Hematopoietic multipotent progenitor cell treated with erythropoietin and hydrocortisone succinate and interleukin-3 and kit ligand, for 8 days (in vitro differentiated cells): ENCODE data around the gene CPNE5.
"Not testable (repeated sequence)": the region's sequence is repeated elsewhere in the genome, so short reads cannot be mapped to it uniquely, and the experiment has no call there.

Source experiments
- DNase-seq: peaks from one replicate; pipeline ENCODE4 v3.0.0-alpha.2; 2015

CPNE5 gene

DNA sequence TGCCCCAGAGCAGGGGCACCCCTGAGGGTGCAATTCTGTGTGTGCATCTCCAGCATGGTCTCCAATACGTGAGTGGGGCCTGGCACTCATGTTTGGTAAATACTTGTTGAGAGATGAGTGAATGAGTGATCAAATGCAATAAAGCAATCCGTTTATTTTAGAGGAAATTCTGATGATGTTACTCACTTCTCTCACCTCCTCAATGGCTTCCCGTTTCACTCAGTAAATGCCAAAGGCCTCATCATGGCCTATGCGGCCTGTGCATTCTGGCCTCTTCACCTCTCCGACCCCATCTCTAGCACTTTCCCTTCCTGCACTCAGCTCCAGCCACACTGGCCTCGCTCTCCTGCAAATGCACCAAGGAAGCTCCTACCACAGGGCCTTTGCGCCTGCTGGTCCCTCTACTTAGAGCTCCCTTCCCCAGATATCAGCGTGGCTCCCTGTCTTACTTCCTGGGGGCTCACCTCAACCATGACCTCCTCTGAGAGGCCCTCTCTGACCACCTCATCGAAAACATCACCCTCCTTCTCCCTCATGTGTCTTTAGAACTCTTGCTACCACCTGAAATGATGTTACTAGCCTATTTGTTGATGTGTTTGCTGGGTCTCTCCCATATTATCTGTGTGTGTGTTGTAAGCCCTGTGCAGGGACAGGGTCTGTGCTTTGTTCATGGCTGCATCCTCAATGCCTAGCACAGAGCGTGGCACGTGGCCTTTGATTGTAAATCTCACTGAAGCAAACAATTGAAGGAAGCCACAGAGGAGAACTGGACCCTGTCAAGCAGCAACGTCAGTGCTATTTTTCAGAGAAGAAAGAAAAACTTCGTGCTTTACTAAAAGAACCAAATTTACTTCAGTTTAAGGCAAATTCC lies 99.1 kb downstream of the CPNE5 start:
- no peak for DNase-seq

DNA sequence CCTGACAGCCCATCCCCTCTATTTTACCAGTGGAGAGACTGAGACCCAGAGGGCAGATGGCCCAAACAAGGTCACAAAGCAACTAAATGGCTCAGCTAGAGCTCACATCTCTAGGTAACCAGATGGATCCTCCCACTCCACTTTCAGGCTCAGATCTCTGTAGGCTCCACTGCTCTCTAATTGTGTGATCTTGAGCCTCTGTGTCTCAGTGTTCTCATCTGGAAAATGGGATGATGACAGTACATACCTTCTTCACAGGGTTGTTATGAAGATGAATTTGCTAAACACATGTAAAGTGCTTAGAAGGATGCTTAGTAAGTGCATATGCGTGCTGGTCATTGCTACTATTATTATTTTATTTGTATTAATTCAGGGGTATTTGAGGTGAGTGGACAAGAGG lies 101.1 kb downstream of the CPNE5 start:
- DNase-seq, result no peak

DNA sequence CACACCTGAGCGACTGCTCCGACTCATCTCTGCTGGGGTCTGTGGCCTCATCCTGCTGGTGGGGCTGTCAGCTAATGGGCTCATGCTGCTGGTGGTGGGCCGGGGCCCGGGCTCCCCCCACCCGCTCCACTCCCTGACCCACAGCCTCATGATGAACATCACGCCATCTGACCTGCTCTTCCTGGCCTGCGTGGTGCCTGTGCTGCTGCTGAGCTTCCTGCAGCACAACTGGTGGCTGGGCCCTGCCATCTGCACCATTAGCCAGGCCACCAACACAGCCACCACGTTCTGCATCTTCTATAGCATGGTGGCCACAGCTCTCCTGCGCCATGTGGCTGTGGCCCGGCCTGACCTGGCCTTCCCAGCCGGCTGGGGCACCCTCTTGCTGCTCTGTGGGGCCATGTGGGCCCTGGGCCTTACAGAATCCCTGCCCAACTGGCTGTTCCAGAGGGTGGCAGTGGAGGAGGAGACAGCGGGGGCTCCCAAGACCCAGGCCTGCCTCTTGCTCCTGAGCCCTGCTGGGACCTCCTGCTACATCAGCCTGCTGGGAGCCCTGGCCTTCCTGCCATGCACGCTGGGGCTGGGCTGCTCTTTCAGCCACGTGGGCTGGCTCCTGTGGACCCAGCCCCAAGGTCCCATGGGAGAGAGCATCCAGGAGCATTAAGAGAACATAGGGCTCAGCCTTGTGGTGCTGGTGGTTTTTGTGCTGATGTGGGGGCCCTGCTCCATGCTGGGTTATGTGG lies 102.0 kb downstream of the CPNE5 start:
- no peak for DNase-seq

DNA sequence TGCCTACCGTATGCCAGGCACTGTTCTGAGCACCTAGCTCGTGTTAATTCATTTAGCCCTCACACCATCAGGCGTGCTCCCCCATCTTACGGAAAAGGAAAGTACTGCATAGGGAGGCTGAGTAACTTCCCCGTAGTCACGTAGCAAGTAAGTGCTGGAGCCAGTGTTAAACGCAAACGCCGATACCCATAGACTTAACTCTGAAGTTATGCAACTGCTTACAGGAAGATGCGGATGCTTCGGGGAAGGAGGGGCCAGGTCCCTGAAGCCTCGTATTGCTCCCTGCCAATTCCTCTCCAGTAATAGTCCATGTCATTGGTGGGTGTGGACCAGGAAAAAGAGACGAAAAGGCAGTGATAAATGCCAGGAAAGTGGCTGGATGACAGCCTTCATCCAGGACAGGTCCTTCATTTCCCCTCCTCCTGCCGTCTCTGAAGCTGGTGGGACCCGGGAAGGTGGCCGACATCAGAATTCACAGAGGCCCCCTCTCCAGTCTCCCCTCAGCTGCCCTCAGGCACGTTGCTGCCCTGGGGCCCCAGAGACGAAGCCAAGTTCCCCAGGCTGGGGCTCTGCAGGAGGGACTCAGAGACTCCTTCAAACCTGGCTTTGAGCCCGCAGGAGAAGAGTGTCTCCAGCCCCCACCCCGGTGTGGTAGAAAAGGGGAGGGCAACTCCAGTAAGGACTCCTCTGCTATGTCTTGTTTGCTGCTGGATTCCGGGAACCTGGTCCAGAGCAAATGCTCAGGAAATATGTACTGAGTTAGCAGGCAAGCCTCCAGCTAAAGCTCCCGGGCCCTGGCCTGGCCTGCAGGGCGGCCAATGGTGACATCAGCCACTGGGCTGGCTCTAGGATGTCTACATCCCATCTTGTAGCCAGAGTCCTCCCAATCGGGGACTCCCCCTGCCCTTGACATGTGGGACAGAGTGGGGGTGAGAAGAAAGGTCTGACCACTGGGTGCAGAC lies 103.9 kb downstream of the CPNE5 start:
- no peak for DNase-seq

DNA sequence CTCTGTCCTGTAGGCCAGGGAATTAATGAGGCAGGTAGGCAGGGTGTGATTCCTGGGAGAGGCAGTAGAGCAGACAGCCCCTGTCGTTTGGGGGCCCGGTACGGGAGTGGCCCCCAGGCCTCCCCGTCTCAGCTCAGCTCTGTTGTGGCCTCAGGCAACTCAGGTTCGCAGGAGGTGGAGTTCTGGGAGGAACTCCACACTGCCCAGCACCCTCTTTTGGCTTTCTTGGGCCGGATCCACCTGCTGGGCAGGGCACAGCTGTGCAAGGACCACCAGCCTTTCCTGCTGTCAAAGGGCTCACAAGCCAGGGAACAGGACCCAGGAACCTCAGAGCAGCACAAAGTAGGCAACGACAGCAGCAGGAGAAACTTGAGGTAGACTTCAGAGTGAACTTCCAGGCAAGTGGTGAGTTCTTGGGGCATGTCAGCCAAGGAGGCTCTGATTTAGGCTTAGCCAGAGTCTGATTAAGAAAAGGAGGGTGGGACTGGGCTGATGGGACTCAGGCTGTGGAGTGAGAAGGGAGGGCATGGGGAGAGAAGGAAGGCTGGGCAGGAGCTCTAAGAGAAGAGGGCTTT lies 104.7 kb downstream of the CPNE5 start:
- no peak for DNase-seq

DNA sequence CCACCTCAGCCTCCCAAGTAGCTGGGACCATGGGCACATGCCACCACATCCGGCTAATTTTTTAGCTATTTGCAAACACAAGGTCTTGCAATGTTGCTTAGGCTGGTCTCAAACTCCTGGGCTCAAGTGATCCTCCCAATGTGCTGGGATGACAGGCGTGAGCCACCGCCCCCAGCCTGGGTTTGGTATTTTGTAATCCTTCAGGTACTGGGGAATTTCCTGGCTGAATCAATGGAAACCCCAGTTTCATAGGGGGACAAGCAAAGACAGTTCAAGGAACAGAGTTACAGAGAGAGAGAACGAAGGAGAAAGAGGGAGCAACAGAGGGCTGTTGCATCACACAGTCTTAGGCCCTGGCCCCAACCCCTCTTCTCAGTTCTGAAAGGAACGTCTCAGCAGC lies 105.9 kb downstream of the CPNE5 start:
- DNase-seq, result no peak

DNA sequence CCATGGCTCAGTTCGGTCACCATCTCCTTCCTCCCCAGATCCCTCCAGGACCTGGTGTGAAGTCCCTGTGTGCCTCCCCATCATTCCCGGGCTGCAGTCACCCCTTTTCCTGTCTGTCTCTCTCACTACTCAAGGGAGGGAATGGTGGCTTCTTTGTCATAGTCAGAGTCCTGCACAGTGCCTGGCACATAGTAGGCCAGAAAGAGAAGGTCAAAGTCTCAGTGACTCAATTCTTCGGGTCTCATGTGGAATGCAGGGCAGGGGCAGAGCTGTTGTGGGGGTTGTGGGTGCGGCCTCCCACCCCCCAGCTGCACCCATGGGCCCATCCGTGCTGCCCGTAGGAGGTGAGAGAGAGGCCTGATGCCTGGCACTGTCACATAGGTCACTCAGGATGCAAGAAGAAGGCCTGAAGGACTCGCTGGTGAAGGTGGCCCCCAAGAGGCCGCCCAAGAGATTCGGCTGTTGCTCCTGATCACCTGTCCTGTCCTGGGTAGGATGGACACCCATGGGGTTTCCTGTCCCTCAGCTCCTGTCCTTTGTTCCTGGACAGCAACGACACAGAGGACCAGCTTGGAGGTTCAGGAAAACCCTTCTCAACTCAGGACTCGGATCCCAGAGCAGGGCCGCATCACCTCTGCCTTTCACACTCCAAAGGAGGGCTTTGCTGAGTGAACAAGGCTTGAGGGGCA lies 107.5 kb downstream of the CPNE5 start:
- DNase-seq, result no peak

DNA sequence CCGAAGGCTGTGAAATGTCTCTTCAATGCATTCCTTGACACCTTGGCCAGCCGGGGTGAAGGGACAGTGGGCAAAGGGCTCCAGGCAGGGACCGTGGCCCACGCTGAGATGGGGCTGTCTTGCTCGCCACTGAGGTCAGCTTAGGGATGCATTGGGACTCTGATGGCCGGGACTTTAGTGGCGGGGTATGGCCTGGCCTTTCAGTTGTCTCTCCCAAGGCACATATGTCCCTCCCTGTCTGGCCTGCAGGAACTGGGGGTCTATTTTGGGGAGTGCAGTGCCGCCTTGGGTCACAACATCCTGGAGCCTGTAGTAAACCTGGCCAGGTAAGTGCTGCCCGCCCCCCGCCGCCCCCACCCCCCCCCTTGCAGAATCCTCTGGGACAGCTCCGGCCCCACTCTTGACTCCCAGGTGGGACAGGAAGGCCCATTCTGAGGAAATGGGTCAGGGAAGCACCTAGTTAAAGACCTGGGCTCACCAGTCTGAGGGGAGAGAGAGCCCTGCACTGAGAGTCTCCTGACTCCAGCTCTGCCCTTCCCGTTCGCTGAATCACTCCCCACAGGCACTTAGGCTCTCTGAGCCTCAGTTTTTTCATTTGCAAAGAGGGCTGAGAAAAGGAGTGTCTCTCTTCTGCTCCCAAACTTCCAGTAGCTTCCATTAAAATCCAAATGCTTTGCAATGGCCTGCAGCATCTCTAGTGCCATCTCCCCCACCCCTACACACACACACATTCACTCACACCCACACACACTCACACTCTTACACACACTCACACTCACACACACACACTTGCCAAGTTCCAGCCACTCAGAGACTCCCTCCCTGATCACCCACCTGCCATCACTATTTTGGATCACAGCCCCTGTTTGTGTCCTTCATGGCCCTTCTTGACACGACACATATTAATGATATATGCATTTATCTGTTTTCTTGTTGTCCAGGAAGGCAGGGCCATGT lies 108.5 kb downstream of the CPNE5 start:
- DNase-seq, result no peak

DNA sequence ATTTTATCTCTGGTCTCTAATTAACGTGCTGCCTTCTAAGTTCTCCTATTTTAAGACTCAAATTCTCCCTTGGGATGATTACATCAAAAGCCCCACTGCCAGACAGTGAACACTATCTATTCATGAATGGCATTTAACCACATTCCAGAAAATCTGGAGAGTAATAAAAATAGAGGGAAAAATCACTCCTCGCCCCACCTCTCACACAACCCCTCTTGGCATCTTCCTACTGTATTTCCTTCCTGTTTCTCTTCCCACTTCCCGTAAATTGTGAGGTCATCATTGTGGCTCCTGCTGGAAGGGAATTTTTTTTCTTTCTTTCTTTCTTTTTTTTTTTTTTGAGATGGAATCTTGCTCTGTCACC lies 110.1 kb downstream of the CPNE5 start:
- DNase-seq, result no peak

DNA sequence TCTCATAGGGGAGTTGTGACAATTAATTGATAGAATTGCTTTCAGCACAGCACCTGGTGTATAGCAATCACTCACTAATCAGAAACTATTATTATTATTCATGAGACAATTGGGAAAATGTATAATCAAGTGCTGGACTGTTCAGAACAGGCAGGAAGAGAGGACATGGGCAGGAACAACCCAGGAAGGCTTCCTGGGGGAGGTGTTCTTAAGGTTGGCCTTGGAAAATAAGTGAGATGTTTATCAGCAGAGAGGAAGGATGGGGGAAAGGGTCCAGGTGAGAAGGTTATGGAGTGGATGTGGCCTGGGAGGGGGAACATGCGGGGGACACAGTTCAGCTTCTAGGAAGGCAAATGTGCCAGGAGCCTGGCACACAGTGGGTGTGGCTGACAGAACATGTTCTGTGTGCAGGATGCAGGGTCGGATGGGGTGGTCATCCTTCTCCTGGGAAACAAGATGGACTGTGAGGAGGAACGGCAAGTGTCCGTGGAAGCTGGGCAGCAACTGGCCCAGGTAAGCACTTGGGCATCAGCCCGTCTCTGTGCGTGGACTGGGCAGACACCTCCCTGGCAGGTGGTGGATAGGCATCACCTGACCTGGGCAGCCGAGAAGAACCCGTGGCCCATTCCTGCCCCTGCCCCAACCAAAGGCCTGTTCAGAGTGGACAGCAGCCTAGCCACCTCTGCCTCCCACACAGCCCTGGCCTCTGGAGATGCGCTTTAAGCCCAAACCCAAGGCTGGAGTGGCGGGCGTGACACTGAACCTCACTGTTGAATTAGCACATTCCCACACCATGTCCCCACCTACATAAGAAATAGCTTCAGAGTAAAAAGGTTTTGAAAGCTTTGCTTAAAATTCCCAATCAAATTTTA lies 110.7 kb downstream of the CPNE5 start:
- no peak for DNase-seq

DNA sequence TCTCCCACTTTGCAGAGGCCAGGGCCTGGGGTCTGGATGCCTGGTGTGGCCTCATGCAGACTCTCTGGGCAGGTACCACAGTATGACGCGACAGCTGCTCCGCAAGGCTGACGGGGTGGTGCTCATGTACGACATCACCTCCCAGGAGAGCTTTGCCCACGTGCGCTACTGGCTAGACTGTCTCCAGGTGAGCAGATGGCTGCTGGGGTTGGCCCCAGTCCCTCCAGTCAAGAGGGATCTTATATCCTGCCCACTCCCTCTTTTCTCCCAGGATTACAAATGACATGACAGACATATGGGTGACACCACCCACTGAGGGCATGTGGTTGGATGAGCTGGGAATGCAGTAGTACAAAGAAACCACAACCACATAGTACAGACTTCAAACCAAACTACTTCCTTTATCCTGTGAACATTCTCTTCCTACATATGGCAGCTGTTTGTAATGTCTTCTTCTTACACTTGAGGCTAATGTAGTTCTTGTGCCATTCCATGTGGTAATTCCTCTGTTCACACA lies 111.7 kb downstream of the CPNE5 start:
- DNase-seq, result peak; percentile 6

DNA sequence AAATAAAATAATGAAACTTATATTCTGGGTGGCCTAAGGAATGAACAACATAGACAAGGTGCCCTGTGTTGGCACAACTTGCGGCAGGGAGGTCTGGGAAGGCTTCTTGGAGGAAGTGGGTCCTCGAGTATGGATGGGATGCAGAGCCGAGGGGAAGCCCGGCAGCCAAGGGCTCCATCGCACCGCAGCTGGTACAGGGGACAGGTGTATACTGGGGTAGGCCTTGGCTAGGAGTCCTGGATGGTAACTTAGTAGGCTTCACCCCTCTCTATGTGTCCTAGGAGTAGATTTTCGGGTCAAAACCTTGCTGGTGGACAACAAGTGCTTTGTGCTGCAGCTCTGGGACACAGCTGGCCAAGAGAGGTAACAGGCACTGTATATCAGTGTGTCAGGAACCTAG lies 113.7 kb downstream of the CPNE5 start:
- no peak for DNase-seq

DNA sequence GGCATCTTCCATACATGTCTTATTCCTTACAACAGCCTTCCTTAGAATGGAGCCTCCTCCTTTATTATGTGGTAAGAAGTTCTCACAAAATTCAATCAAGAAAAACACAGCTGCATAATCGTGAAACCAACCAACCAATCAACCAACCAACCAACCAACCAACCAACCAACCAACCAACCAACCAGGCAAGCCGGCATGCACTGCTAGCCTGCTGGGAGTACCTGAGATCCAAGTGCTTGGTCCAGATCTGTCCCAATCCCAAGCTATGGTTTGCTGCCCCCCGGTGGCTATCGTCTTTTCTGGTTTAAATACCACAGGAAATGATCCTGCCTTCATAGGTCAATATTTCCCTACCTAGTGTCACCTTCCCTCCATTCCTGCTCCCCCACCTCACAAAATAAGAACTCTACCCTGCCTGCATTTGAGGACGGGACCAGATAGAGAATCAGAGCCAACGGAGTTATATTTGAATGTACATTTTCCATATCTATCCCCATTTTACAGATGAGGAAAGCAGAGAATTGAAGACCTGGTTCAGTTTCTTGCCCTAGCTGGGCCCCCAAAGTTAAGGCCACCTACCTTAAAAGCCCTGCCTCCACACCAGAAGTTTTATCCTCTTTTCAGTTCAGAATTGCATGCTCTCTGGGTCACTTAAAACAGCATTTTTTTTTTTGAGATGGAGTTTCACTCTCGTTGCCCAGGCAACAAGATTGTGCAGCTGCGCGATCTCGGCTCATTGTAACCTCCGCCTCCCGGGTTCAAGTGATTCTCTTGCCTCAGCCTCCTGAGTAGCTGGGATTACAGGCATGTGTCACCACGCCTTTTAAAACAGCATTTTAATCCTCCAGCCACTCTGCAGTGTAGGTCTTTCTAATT lies 114.5 kb downstream of the CPNE5 start:
- peak; percentile 70 for DNase-seq

DNA sequence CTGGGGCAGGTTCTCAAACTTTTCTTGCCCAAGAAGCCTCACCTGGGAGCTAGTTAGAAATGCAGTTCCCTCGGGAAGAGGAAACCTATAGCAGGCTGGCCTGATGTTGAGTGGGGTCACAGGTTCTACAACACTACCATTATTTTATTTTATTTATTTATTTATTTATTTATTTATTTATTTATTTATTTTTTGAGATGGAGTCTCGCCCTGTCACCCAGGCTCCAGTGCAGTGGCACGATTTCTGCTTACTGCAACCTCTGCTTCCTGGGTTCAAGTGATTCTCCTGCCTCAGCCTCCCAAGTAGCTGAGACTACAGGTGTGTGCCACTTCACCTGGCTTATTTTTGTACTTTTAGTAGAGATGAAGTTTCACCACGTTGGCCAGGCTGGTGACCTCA lies 115.3 kb downstream of the CPNE5 start:
- DNase-seq, result not testable (repeated sequence)

DNA sequence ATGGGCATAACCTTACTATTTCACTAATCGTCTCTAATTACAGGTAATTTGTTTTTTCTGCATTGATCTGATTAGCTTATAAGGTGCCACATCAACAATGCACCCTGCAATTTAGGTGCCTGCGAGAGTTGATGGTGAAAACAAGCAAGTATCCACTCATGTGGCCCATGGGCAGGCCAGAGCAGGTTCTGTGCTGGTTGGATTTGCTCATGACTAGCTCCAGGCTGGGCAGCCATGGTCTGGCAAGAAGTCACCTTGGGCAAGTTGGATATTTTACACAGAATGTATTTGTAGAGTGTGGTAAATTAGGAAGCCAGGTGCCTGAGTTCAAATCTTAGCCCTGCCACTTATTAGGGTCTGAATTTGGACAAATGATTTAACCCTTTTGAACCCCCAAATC lies 116.4 kb downstream of the CPNE5 start:
- no peak for DNase-seq

DNA sequence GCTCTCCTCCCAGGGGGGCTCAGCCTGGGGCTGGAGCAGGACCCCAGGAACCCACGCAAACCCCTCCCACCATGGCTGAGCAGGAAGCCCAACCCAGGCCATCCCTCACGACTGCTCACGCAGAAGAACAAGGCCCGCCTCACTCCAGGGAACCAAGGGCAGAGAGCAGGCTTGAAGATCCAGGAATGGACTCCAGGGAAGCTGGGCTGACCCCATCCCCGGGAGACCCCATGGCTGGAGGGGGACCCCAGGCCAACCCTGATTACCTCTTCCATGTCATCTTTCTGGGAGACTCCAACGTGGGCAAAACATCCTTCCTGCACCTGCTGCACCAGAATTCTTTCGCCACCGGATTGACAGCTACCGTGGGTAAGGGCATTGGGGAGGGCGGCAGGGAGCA lies 116.9 kb downstream of the CPNE5 start:
- no peak for DNase-seq

DNA sequence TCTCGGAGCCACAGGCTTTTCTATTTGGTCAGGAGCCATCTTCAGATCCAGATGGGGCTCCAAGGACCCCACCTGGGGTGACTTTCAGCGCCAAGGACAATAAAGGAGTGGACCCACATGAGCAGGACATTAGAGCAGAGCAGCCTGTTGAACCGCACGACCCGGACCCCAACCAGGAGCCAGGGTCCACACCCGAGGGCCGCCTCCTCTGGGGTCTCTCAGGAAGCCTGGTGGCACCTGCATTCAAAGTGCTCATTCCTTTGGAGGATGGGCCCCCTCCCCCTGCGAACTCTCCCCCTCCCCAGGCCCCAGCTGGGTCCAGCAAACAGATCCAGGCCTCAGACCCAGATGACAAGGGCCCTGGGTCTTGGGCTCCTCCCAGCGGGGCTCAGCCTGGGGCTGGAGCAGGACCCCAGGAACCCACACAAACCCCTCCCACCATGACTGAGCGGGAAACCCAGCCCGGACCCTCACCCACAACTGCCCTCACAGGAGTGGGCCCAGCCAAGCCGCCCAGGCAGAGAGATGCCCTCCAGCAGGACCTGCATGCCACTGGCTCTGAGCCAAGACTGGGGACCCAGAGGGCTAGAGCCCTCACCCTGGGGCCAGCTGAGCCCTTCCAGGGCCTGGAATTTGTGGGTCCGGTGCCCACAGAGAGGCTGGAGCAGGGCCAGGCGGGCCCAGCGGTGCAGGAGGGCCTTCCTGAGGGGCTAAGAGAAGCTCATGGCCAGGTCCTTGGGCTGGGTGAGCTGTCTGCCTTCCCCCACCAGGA lies 117.7 kb downstream of the CPNE5 start:
- DNase-seq, result no peak
